Osteoblast (primary cell): ENCODE data around the gene FOSL2. TPM values are rescaled to one million over a fixed set of nuclear protein-coding genes. Genes with fewer than 3 reads are reported as not detected.

ENCODE experiments used
- DNase-seq: peaks from one replicate; pipeline ENCODE4 v3.0.0; 2011; ENCODE audit warnings: low spot score, mixed read lengths; ENCODE audit not compliant: insufficient read length; ENCODE audit errors: missing footprints
- H2AFZ ChIP-seq: 2 replicates; pipeline ENCODE4 v1.6.0; 2011; ENCODE audit warnings: mild to moderate bottlenecking, low read length
- H3K27ac ChIP-seq: 2 replicates; pipeline ENCODE4 v1.5.1; 2011; ENCODE audit warnings: mild to moderate bottlenecking, low read depth, low read length, moderate library complexity
- H3K27me3 ChIP-seq: 2 replicates; pipeline ENCODE4 v1.6.0; 2012; ENCODE audit warnings: mild to moderate bottlenecking, control low read depth, inconsistent platforms, low read length, moderate library complexity; ENCODE audit not compliant: insufficient read depth
- H3K36me3 ChIP-seq: 2 replicates; pipeline ENCODE4 v1.5.1; 2011; ENCODE audit warnings: mild to moderate bottlenecking, low read length, control low read depth, moderate library complexity; ENCODE audit not compliant: insufficient read depth
- H3K4me1 ChIP-seq: 2 replicates; pipeline ENCODE4 v1.5.1; 2011; ENCODE audit warnings: mild to moderate bottlenecking, low read length, control low read depth, moderate library complexity; ENCODE audit not compliant: insufficient read depth
- H3K4me2 ChIP-seq: 2 replicates; pipeline ENCODE4 v1.6.0; 2011; ENCODE audit warnings: mild to moderate bottlenecking, low read length; ENCODE audit not compliant: insufficient read depth
- H3K4me3 ChIP-seq: fragments of 200-600 bp; sonication (generic); 3 replicates; pipeline ENCODE4 v1.5.1; 2012; ENCODE audit warnings: mild to moderate bottlenecking, low read length, inconsistent platforms; ENCODE audit not compliant: insufficient read depth
- H3K79me2 ChIP-seq: 2 replicates; pipeline ENCODE4 v1.6.0; 2012; ENCODE audit warnings: mild to moderate bottlenecking, low read length, control low read depth, inconsistent platforms; ENCODE audit not compliant: insufficient read depth
- H3K9me3 ChIP-seq: 2 replicates; pipeline ENCODE4 v1.5.1; 2011; ENCODE audit warnings: low read depth, low read length, control low read depth
- H4K20me1 ChIP-seq: 2 replicates; pipeline ENCODE4 v1.6.0; 2012; ENCODE audit warnings: mild to moderate bottlenecking, low read length, control low read depth; ENCODE audit not compliant: insufficient read depth
- total RNA-seq: library from RNA; depleted of rRNA; stranded (reverse); fragments of >200 nt; gene quantifications from 2 replicates; pipeline ENCODE4 v1.2.3, GENCODE V29; 2012
- TF ChIP-seq, protein P1 (sequence below): IDR thresholded peaks from 2 replicates; pipeline ENCODE4 v1.5.1; 2011; ENCODE audit warnings: mild to moderate bottlenecking, low read depth, low read length, moderate library complexity; ENCODE audit errors: extremely low read depth

FOSL2 gene
- total RNA-seq, 1 donor = 86.9 TPM

DNA sequence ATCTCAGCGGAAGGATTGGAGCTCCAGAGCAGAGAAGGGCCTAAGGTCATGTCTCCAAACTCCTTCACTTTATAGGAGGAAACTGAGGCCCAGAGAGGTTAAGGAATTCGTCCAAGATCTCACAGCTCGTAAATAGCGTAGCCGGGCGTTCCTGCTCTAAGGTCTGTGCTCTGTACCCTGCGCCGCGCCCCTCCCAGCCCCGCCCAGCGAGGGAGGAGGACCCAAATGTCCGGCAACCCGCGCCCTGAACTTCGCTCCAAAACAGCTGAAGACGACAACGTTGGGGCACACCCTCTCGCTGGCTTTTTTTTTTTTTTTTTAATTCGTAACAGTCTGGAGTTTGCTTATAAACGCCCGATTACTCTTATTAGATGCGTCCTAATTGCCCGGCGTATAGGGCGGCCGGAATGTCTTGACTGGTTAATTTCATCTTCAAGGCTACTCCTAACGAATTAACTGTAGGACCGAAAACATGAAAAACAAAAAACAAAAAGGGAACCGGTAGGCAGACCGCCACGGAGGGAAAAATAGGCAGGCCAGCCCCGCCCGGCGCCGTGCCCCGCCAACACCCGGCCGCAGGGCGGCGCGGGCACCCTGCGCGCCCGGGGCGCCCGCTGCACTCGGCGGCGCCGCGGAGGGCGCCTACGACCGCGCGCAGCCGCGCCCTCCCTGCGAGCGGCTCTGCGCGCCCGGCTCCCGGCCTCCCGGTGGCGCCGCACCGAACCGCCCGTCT is 928 bp upstream of the FOSL2 start:
- Histone ChIP-seq H3K9me3 (no peaks in the 10 kb centered on the region), H3K36me3 (peaks cover 23% of the 10 kb centered on the region), H2AFZ (peak overlapping the region; percentile 55), H3K27ac (peak overlapping the region; percentile 96), H3K4me1 (peaks cover 29% of the 10 kb centered on the region), H3K79me2 (peaks cover 39% of the 10 kb centered on the region), H4K20me1 (peaks cover 26% of the 10 kb centered on the region), H3K27me3 (no peaks in the 10 kb centered on the region), H3K4me2 (peak overlapping the region; percentile 84), H3K4me3 (peak overlapping the region; percentile 90)
- peak; percentile 93 for DNase-seq
- TF ChIP-seq, protein P1, sequence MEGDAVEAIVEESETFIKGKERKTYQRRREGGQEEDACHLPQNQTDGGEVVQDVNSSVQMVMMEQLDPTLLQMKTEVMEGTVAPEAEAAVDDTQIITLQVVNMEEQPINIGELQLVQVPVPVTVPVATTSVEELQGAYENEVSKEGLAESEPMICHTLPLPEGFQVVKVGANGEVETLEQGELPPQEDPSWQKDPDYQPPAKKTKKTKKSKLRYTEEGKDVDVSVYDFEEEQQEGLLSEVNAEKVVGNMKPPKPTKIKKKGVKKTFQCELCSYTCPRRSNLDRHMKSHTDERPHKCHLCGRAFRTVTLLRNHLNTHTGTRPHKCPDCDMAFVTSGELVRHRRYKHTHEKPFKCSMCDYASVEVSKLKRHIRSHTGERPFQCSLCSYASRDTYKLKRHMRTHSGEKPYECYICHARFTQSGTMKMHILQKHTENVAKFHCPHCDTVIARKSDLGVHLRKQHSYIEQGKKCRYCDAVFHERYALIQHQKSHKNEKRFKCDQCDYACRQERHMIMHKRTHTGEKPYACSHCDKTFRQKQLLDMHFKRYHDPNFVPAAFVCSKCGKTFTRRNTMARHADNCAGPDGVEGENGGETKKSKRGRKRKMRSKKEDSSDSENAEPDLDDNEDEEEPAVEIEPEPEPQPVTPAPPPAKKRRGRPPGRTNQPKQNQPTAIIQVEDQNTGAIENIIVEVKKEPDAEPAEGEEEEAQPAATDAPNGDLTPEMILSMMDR = no peak

DNA sequence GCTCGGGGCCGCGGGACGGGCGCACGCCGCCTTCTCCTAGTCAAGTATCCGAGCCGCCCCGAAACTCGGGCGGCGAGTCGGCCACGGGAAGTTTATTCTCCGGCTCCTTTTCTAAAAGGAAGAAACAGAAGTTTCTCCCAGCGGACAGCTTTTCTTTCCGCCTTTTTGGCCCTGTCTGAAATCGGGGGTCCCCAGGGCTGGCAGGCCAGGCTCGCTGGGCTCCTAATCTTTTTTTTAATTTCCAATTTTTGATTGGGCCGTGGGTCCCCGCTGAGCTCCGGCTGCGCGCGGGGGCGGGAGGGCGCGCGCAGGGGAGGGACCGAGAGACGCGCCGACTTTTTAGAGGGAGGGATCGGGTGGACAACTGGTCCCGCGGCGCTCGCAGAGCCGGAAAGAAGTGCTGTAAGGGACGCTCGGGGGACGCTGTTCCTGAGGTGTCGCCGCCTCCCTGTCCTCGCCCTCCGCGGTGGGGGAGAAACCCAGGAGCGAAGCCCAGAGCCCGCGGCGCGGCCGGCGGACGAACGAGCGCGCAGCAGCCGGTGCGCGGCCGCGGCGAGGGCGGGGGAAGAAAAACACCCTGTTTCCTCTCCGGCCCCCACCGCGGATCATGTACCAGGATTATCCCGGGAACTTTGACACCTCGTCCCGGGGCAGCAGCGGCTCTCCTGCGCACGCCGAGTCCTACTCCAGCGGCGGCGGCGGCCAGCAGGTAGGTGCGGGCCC is 617 bp downstream of the FOSL2 start:
- Histone ChIP-seq H3K79me2 (peaks cover 54% of the 10 kb centered on the region), H3K9me3 (no peaks in the 10 kb centered on the region), H3K4me1 (peaks cover 30% of the 10 kb centered on the region), H3K27ac (peak overlapping the region; percentile 96), H3K36me3 (peaks cover 34% of the 10 kb centered on the region), H3K4me3 (peak overlapping the region; percentile 90), H2AFZ (no peak overlapping the region), H3K27me3 (no peaks in the 10 kb centered on the region), H4K20me1 (peaks cover 39% of the 10 kb centered on the region), H3K4me2 (peak overlapping the region; percentile 46)
- peak; percentile 95 for DNase-seq
- TF ChIP-seq, protein P1 = no peak

- H3K79me2 ChIP-seq = peaks cover 66% of the 10 kb centered on the region
- no peaks in the 10 kb centered on the region for H3K27me3 ChIP-seq
- peaks cover 38% of the 10 kb centered on the region for H3K4me1 ChIP-seq
- peak overlapping the region; percentile 90 for H3K4me2 ChIP-seq
- H3K9me3 ChIP-seq = no peaks in the 10 kb centered on the region
- H2AFZ ChIP-seq = no peak overlapping the region
- H4K20me1 ChIP-seq = peaks cover 50% of the 10 kb centered on the region
- TF ChIP-seq, protein P1 = no peak
- peak overlapping the region; percentile 96 for H3K27ac ChIP-seq
- peak overlapping the region; percentile 90 for H3K4me3 ChIP-seq
- peaks cover 45% of the 10 kb centered on the region for H3K36me3 ChIP-seq
- DNase-seq = peak; percentile 66
Observed at GRCh38 chr2:28394331-28394877, 1.7 kb downstream of the FOSL2 start.

GRCh38 chr2:28394997-28395333 is 2.3 kb downstream of the FOSL2 start:
- no peaks in the 10 kb centered on the region for H3K27me3 ChIP-seq
- H3K27ac ChIP-seq = peak overlapping the region; percentile 96
- H3K36me3 ChIP-seq = peaks cover 50% of the 10 kb centered on the region
- DNase-seq = peak; percentile 46
- peaks cover 56% of the 10 kb centered on the region for H4K20me1 ChIP-seq
- peak overlapping the region; percentile 90 for H3K4me2 ChIP-seq
- H3K4me1 ChIP-seq = peaks cover 39% of the 10 kb centered on the region
- TF ChIP-seq, protein P1 = no peak
- peak overlapping the region; percentile 90 for H3K4me3 ChIP-seq
- H3K79me2 ChIP-seq = peaks cover 71% of the 10 kb centered on the region
- no peaks in the 10 kb centered on the region for H3K9me3 ChIP-seq
- H2AFZ ChIP-seq = no peak overlapping the region
